Endodermal cell (in vitro differentiated cells): ENCODE measurements around the gene SH3GL2. TPM values are rescaled to one million over a fixed set of nuclear protein-coding genes. Genes with fewer than 3 reads are reported as not detected.

Source experiments
- DNase-seq: peaks from one replicate; pipeline ENCODE4 v3.0.0-alpha.2; 2017
- H3K27ac ChIP-seq: 2 replicates; pipeline ENCODE4 v1.5.1; 2013; ENCODE audit warnings: mild to moderate bottlenecking, low read depth, low read length, moderate library complexity
- H3K27me3 ChIP-seq: 2 replicates; pipeline ENCODE4 v1.6.1; 2013; ENCODE audit warnings: mild to moderate bottlenecking, low read length, moderate library complexity; ENCODE audit not compliant: insufficient read depth, control insufficient read depth, poor library complexity, severe bottlenecking
- H3K36me3 ChIP-seq: 2 replicates; pipeline ENCODE4 v1.7.0; 2013; ENCODE audit warnings: mild to moderate bottlenecking, low read length, moderate library complexity; ENCODE audit not compliant: control insufficient read depth, insufficient read depth
- H3K4me1 ChIP-seq: one replicate; pipeline ENCODE4 v1.7.0; 2013; ENCODE audit warnings: low read length; ENCODE audit not compliant: control insufficient read depth, insufficient read depth
- H3K4me3 ChIP-seq: 2 replicates; pipeline ENCODE4 v1.5.1; 2013; ENCODE audit warnings: mild to moderate bottlenecking, low read length, moderate library complexity
- H3K9ac ChIP-seq: 2 replicates; pipeline ENCODE4 v1.6.1; 2013; ENCODE audit warnings: mild to moderate bottlenecking, low read length, moderate library complexity; ENCODE audit not compliant: poor library complexity, severe bottlenecking; ENCODE audit errors: extremely low read depth
- H3K9me3 ChIP-seq: 2 replicates; pipeline ENCODE4 v1.6.1; 2013; ENCODE audit warnings: mild to moderate bottlenecking, low read length, moderate library complexity; ENCODE audit not compliant: control insufficient read depth
- H3K27ac Mint-ChIP-seq: 2 replicates; pipeline ENCODE4 v1.8.0; 2020; ENCODE audit warnings: mixed read lengths
- H3K27me3 Mint-ChIP-seq: 2 replicates; pipeline ENCODE4 v1.8.0; 2021; ENCODE audit warnings: mild to moderate bottlenecking, mixed read lengths; ENCODE audit not compliant: insufficient read depth
- H3K36me3 Mint-ChIP-seq: 2 replicates; pipeline ENCODE4 v1.8.0; 2020; ENCODE audit warnings: low read depth, mixed read lengths
- H3K4me1 Mint-ChIP-seq: 2 replicates; pipeline ENCODE4 v1.8.0; 2020; ENCODE audit warnings: mixed read lengths
- H3K4me3 Mint-ChIP-seq: 2 replicates; pipeline ENCODE4 v1.8.0; 2020; ENCODE audit warnings: mild to moderate bottlenecking, moderate library complexity, mixed read lengths
- H3K9me3 Mint-ChIP-seq: 2 replicates; pipeline ENCODE4 v1.8.0; 2020; ENCODE audit warnings: mild to moderate bottlenecking, mixed read lengths
- WGBS, 2 experiments: methylation state at CpG; one replicate each; pipeline versions ENCODE4 v1.1.5 to v1.1.7; 2013; ENCODE audit warnings: missing lambda C conversion rate in 2 of 2, mixed read lengths in 1 of 2; ENCODE audit not compliant: insufficient coverage in 1 of 2, insufficient read length in 1 of 2; 5-methylcytosine and 5-hydroxymethylcytosine counted together
- total RNA-seq, 2 donors: library from RNA; stranded (reverse); fragmentation: NEBNext Ultra II Directional in 1 of 2; extraction: Animal tissue kit (Norgen Biotek cat#: 25700) in 1 of 2; gene quantifications; 2 replicates in 1 of 2; 3 replicates in 1 of 2; pipeline ENCODE4 v1.2.1, GENCODE V29; 2021
- TF ChIP-seq, protein P1 (sequence below): fragments of 200-600 bp; sonication (generic); conservative IDR thresholded peaks from 2 replicates; pipeline ENCODE4 v1.5.0; 2021; ENCODE audit warnings: antibody characterized with exemption, mild to moderate bottlenecking

The SH3GL2 gene
- total RNA-seq, 2 donors from 2014 or later = 3.7 to 7.7 TPM

DNA sequence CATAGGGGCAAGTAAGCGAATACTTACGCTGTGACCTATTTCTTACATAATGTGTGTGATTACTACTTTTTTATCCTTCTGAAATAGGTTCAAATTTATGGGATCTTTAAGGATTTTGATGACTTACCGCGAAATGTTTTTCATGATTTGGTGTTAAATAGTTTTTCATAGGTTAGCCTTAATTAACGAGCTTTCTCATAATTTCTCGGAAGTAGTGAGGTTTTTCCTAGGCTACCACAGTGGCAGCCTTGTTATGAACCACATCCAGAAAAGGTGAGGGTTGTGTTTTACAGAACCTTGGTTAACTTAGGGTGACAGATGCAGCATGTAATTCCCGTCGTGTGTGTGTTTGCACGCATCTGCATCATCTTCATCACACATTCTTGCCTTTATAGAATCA is 1.3 kb downstream of the SH3GL2 start:
- Mint-ChIP-seq H3K27ac (no peak overlapping the region), H3K4me3 (no peak overlapping the region), H3K27me3 (peaks cover 56% of the 10 kb centered on the region), H3K4me1 (peaks cover 5% of the 10 kb centered on the region), H3K36me3 (no peaks in the 10 kb centered on the region), H3K9me3 (peaks cover 2% of the 10 kb centered on the region)
- Histone ChIP-seq H3K36me3 (no peaks in the 10 kb centered on the region), H3K27me3 (peaks cover 62% of the 10 kb centered on the region), H3K9me3 (no peaks in the 10 kb centered on the region), H3K4me3 (no peak overlapping the region), H3K9ac (no peak overlapping the region), H3K4me1 (no peaks in the 10 kb centered on the region), H3K27ac (no peak overlapping the region)
- 84 to 91% methylated on average over 4 to 9 of the region's 9 CpGs for WGBS, 2 experiments
- no peak for DNase-seq
- TF ChIP-seq, protein P1, sequence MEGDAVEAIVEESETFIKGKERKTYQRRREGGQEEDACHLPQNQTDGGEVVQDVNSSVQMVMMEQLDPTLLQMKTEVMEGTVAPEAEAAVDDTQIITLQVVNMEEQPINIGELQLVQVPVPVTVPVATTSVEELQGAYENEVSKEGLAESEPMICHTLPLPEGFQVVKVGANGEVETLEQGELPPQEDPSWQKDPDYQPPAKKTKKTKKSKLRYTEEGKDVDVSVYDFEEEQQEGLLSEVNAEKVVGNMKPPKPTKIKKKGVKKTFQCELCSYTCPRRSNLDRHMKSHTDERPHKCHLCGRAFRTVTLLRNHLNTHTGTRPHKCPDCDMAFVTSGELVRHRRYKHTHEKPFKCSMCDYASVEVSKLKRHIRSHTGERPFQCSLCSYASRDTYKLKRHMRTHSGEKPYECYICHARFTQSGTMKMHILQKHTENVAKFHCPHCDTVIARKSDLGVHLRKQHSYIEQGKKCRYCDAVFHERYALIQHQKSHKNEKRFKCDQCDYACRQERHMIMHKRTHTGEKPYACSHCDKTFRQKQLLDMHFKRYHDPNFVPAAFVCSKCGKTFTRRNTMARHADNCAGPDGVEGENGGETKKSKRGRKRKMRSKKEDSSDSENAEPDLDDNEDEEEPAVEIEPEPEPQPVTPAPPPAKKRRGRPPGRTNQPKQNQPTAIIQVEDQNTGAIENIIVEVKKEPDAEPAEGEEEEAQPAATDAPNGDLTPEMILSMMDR = no peak

DNA sequence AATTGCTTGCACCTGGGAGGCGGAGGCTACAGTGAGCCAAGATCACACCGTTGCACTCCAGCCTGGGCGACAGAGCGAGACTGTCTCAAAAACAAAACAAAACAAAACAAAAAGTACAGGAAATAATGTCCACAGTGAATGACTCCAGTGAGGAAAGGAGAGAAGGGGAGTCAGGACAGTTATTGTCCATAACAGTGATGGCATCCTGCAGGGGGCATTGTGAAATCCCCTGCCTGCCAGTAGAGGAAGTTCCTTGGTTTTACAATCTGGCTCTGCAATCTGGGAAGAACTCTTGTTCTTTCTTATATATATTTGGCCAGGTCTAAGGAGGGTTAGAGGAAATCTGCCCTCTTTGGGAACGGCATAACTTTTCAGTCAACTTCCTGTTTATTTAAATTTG is 8.2 kb downstream of the SH3GL2 start:
- Histone ChIP-seq H3K9me3 (no peaks in the 10 kb centered on the region), H3K27ac (no peak overlapping the region), H3K27me3 (peaks cover 7% of the 10 kb centered on the region), H3K36me3 (no peaks in the 10 kb centered on the region), H3K9ac (no peak overlapping the region), H3K4me3 (no peak overlapping the region), H3K4me1 (peaks cover 7% of the 10 kb centered on the region)
- no peaks in the 10 kb centered on the region for H3K9me3 Mint-ChIP-seq
- peaks cover 3% of the 10 kb centered on the region for H3K27me3 Mint-ChIP-seq
- TF ChIP-seq, protein P1 = peak; percentile 55
- no peaks in the 10 kb centered on the region for H3K36me3 Mint-ChIP-seq
- WGBS, 2 experiments = 94 to 100% methylated on average over 1 to 5 of the region's 5 CpGs
- H3K4me3 Mint-ChIP-seq = no peak overlapping the region
- peaks cover 8% of the 10 kb centered on the region for H3K4me1 Mint-ChIP-seq
- no peak for DNase-seq
- no peak overlapping the region for H3K27ac Mint-ChIP-seq

DNA sequence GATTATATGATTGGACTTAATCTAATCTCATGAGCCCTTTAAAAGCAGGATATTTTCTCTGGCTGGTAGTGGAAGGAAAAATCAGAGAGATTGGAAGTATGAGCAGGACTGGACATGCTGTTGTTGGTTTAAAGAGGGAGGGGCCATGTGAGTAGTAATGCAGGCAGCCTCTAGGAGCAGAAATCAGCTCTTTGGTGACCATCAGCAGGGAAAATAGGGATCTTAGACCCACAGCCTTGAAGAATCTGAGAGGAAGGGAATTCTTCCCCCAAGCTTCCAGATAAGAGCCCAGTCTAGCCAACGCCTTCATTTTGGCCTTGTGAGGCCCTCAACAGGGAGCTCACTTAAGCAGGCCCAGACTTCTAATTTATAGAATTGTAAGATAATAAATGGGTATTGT is 9.5 kb downstream of the SH3GL2 start:
- no peaks in the 10 kb centered on the region for H3K36me3 Mint-ChIP-seq
- no peak overlapping the region for H3K27ac Mint-ChIP-seq
- Histone ChIP-seq H3K9ac (no peak overlapping the region), H3K36me3 (no peaks in the 10 kb centered on the region), H3K27me3 (no peaks in the 10 kb centered on the region), H3K4me1 (peaks cover 13% of the 10 kb centered on the region), H3K4me3 (no peak overlapping the region), H3K27ac (no peak overlapping the region), H3K9me3 (no peaks in the 10 kb centered on the region)
- WGBS, 2 experiments = 89 to 100% methylated on average over 1 of the region's 1 CpG
- no peaks in the 10 kb centered on the region for H3K9me3 Mint-ChIP-seq
- DNase-seq = no peak
- no peak overlapping the region for H3K4me3 Mint-ChIP-seq
- TF ChIP-seq, protein P1 = peak; percentile 30
- H3K4me1 Mint-ChIP-seq = peaks cover 19% of the 10 kb centered on the region
- H3K27me3 Mint-ChIP-seq = no peaks in the 10 kb centered on the region
